ENCODE measurements around the gene TIAM2. TPM values are rescaled to one million over a fixed set of nuclear protein-coding genes. Genes with fewer than 3 reads are reported as not detected.

The TIAM2 gene
- total RNA-seq, 4 donors from 2014 or later: 4.2 to 12.7 (median 7.5) TPM

DNA sequence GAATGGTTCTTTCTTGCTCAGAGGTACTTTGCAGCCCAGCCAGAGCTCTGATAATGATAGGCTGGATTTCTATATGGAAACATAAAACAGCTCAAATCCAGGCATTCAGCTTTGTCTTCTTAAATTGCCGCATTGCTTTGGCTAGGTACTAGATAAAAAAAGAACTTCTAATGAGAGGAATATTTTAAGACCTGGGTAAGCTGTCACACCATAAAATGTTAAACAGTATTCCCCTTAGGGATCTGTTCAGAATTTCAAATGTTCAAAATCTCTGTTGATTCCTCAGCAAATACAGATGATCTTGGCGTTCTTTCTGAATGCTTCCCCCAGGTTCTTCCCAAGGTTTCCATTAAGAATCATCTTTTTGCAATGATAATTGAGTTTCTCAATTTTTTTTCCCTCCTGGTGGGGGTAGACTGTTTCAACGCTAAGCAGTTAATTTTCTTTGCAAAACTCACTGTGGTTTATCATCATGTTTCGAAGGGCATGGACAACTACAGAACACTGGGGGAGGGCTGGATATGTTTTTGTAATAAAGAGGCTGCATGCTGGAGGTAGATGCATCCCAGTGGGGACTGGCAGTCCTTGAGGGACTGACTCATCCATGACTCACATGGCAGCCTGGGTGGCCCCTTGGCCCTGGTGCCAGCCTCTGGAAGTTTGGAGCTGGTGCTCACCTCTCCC is 31.0 kb downstream of the TIAM2 start:
- H3K9me3 ChIP-seq: no peaks in the 10 kb centered on the region
- intact Hi-C loops (cut with DNase I; ENCODE audit: low total_unique reads): no loop called here
- H3K4me3 ChIP-seq: no peak overlapping the region
- DNase-seq: no peak
- no peaks in the 10 kb centered on the region for H3K36me3 ChIP-seq
- TF ChIP-seq POLR2AphosphoS5 (IDR thresholded peaks at IDR 0.05): no peak
- TF ChIP-seq EP300 (IDR thresholded peaks at IDR 0.05; ENCODE audit: low read depth): no peak
- no peak for TF ChIP-seq POLR2A (IDR thresholded peaks at IDR 0.05)
- TF ChIP-seq, protein P1, sequence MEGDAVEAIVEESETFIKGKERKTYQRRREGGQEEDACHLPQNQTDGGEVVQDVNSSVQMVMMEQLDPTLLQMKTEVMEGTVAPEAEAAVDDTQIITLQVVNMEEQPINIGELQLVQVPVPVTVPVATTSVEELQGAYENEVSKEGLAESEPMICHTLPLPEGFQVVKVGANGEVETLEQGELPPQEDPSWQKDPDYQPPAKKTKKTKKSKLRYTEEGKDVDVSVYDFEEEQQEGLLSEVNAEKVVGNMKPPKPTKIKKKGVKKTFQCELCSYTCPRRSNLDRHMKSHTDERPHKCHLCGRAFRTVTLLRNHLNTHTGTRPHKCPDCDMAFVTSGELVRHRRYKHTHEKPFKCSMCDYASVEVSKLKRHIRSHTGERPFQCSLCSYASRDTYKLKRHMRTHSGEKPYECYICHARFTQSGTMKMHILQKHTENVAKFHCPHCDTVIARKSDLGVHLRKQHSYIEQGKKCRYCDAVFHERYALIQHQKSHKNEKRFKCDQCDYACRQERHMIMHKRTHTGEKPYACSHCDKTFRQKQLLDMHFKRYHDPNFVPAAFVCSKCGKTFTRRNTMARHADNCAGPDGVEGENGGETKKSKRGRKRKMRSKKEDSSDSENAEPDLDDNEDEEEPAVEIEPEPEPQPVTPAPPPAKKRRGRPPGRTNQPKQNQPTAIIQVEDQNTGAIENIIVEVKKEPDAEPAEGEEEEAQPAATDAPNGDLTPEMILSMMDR (IDR thresholded peaks at IDR 0.05): no peak
- in situ Hi-C loops (cut with MboI; ENCODE audit: low pct_ligation_motif_present in 1 of 4, low pct_unique_long_range_greater_than_20kb in 1 of 4, low sequenced_read_pairs in 3 of 4): no loop called here
- no peak overlapping the region for H3K27ac ChIP-seq
- 86 to 92% methylated on average over 4 of the region's 4 CpGs for WGBS, 2 donors (ENCODE audit: low coverage in 1 of 2)
- H3K4me1 ChIP-seq: no peaks in the 10 kb centered on the region
- H3K27me3 ChIP-seq: no peaks in the 10 kb centered on the region

DNA sequence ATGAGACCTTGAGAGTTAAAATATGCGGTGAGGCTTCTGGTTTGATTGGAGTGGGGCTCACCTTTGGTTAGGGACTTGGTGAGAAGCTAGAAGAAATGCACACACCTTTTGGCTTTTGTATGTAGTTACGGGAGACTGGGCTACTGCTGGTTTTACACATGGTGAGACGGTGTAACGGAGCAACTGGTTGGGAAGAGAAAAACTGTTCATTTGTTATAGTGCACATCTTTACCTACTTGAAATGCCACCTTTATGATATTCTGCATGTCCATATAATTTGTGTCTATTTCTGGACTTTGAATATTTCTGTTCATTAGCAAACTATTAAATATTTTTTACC is 31.6 kb downstream of the TIAM2 start:
- in situ Hi-C loops (cut with MboI; ENCODE audit: low pct_ligation_motif_present in 1 of 4, low pct_unique_long_range_greater_than_20kb in 1 of 4, low sequenced_read_pairs in 3 of 4): no loop called here

DNA sequence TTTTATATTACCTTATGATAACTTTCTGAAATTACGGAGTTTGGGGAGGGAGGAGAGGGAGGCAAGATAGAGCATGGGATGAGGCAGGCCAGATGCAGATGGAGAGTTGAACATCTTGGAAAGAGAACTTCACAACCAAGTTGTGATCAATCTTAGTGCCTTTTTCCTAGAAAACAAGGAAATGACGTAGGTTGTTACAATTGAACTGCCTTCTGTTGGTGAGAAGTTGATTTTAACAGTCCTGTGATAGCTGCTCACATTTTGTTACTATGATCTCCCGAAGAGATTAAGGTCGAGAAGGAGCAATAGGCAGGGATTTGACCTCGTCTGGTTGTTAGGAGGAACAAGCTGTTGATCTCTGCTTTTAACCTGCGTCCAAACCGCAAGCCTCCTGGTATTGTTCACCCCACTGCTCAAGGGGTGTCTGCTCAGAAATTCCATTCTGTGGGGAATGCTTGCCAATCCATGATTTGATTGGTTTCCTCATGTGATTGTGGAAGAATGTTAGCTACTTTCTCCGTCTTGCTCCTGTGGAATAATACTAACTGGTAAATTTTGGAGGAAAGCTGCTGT is 35.1 kb downstream of the TIAM2 start:
- no peak overlapping the region for H3K4me3 ChIP-seq
- in situ Hi-C loops (cut with MboI; ENCODE audit: low pct_ligation_motif_present in 1 of 4, low pct_unique_long_range_greater_than_20kb in 1 of 4, low sequenced_read_pairs in 3 of 4): no loop called here
- no peaks in the 10 kb centered on the region for H3K4me1 ChIP-seq
- H3K36me3 ChIP-seq: no peaks in the 10 kb centered on the region
- no peaks in the 10 kb centered on the region for H3K27me3 ChIP-seq
- intact Hi-C loops (cut with DNase I; ENCODE audit: low total_unique reads): no loop called here
- 82 to 91% methylated on average over 3 to 8 of the region's 8 CpGs for WGBS, 2 donors (ENCODE audit: low coverage in 1 of 2)
- no peaks in the 10 kb centered on the region for H3K9me3 ChIP-seq
- no peak for DNase-seq
- no peak for TF ChIP-seq POLR2AphosphoS5 (IDR thresholded peaks at IDR 0.05)
- TF ChIP-seq POLR2A (IDR thresholded peaks at IDR 0.05): no peak
- TF ChIP-seq, protein P1 (IDR thresholded peaks at IDR 0.05): no peak
- no peak for TF ChIP-seq EP300 (IDR thresholded peaks at IDR 0.05; ENCODE audit: low read depth)
- H3K27ac ChIP-seq: no peak overlapping the region

More for the DNA sequence above, 31.6 kb downstream of the TIAM2 start:
- H3K4me1 ChIP-seq: no peaks in the 10 kb centered on the region
- no peak overlapping the region for H3K27ac ChIP-seq
- intact Hi-C loops (cut with DNase I; ENCODE audit: low total_unique reads): no loop called here
- no peak for DNase-seq
- no peak for TF ChIP-seq POLR2A (IDR thresholded peaks at IDR 0.05)
- no peaks in the 10 kb centered on the region for H3K27me3 ChIP-seq
- no peaks in the 10 kb centered on the region for H3K36me3 ChIP-seq
- WGBS, 2 donors (ENCODE audit: low coverage in 1 of 2): 89 to 92% methylated on average over 3 to 4 of the region's 4 CpGs
- H3K9me3 ChIP-seq: no peaks in the 10 kb centered on the region
- no peak overlapping the region for H3K4me3 ChIP-seq

DNA sequence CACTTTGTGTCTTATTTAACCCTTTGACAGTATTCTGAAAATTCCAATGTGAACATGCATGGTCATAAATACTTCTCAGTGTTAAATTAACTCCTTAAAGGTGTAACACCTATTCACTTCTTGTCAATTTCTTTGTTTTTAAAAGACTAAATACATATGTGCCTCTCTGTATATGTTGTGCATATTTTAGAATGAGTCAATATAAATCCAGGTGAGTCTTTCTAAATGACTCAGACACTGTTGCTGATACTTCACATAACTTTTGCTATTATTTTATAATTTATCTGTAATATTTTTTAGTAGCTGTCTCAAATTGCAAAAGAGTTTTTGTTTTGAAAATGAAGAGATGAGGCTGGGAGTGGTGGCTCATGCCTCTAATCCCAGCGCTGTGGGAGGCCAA is 36.0 kb downstream of the TIAM2 start:
- H3K4me1 ChIP-seq: no peaks in the 10 kb centered on the region
- H3K27me3 ChIP-seq: no peaks in the 10 kb centered on the region
- WGBS, 2 donors (ENCODE audit: low coverage in 1 of 2): 86 to 100% methylated on average over 1 of the region's 1 CpG
- TF ChIP-seq POLR2A (IDR thresholded peaks at IDR 0.05): no peak
- no peak for TF ChIP-seq POLR2AphosphoS5 (IDR thresholded peaks at IDR 0.05)
- no peak for TF ChIP-seq EP300 (IDR thresholded peaks at IDR 0.05; ENCODE audit: low read depth)
- TF ChIP-seq, protein P1 (IDR thresholded peaks at IDR 0.05): no peak
- in situ Hi-C loops (cut with MboI; ENCODE audit: low pct_ligation_motif_present in 1 of 4, low pct_unique_long_range_greater_than_20kb in 1 of 4, low sequenced_read_pairs in 3 of 4) (no loop called here), intact Hi-C loops (cut with DNase I; ENCODE audit: low total_unique reads) (no loop called here)
- H3K4me3 ChIP-seq: no peak overlapping the region
- H3K27ac ChIP-seq: no peak overlapping the region
- no peak for DNase-seq
- H3K9me3 ChIP-seq: no peaks in the 10 kb centered on the region
- no peaks in the 10 kb centered on the region for H3K36me3 ChIP-seq

All from transverse colon (tissue), 4 donors.